Neural cell (in vitro differentiated cells): ENCODE data around the gene THRB. TPM values are rescaled to one million over a fixed set of nuclear protein-coding genes. Genes with fewer than 3 reads are reported as not detected.

Source experiments
- H2AFZ ChIP-seq: fragments of 200-600, 300-800 bp; sonication (generic), shearing (Covaris generic); 2 replicates; pipeline ENCODE4 v1.6.0; 2014; ENCODE audit warnings: low read depth, mild to moderate bottlenecking, antibody characterized with exemption, low read length, moderate library complexity
- H3F3A ChIP-seq: fragments of 200-600 bp; shearing (Covaris generic); 2 replicates; pipeline ENCODE4 v1.6.1; 2016; ENCODE audit warnings: mild to moderate bottlenecking, moderate library complexity, mixed read lengths, antibody characterized with exemption, low read length; ENCODE audit not compliant: insufficient read depth, poor library complexity, severe bottlenecking
- H3K27ac ChIP-seq: fragments of 200-600, 300-800 bp; sonication (generic), shearing (Covaris generic); 2 replicates; pipeline ENCODE4 v1.5.1; 2014; ENCODE audit warnings: mild to moderate bottlenecking, low read length, moderate library complexity
- H3K27me3 ChIP-seq: fragments of 300-800, 200-600 bp; sonication (generic), shearing (Covaris generic); 2 replicates; pipeline ENCODE4 v1.6.0; 2014; ENCODE audit warnings: mild to moderate bottlenecking, low read depth, low read length, moderate library complexity; ENCODE audit not compliant: insufficient read depth
- H3K36me3 ChIP-seq: fragments of 300-800, 200-600 bp; sonication (generic), shearing (Covaris generic); 2 replicates; pipeline ENCODE4 v1.5.1; 2014; ENCODE audit warnings: mild to moderate bottlenecking, antibody characterized with exemption, low read length, moderate library complexity; ENCODE audit not compliant: insufficient read depth
- H3K4me2 ChIP-seq: fragments of 300-800, 200-600 bp; sonication (generic), shearing (Covaris generic); 2 replicates; pipeline ENCODE4 v1.6.0; 2014; ENCODE audit warnings: mild to moderate bottlenecking, low read length
- H3K4me3 ChIP-seq: fragments of 300-800, 200-600 bp; sonication (generic), shearing (Covaris generic); 2 replicates; pipeline ENCODE4 v1.5.1; 2014; ENCODE audit warnings: mild to moderate bottlenecking, low read length, moderate library complexity
- H3K79me2 ChIP-seq: fragments of 200-600 bp; shearing (Covaris generic); replicated peaks from 2 replicates; pipeline ENCODE4 v1.6.0; 2014; ENCODE audit warnings: mild to moderate bottlenecking, low read length, moderate library complexity; ENCODE audit not compliant: insufficient read depth
- H3K9ac ChIP-seq: fragments of 300-800, 200-600 bp; sonication (generic), shearing (Covaris generic); 2 replicates; pipeline ENCODE4 v1.6.1; 2016; ENCODE audit warnings: mild to moderate bottlenecking, low read length, mixed read lengths
- H3K9me2 ChIP-seq: fragments of 200-600 bp; shearing (Covaris generic); 2 replicates; pipeline ENCODE4 v1.6.1; 2016; ENCODE audit warnings: mild to moderate bottlenecking, low read length, mixed read lengths; ENCODE audit not compliant: insufficient read depth
- H3K9me3 ChIP-seq: fragments of 200-600, 300-800 bp; sonication (generic), shearing (Covaris generic); 2 replicates; pipeline ENCODE4 v1.6.1; 2016; ENCODE audit warnings: mild to moderate bottlenecking, mixed run types, low read length, moderate library complexity, mixed read lengths
- H4K20me1 ChIP-seq: fragments of 200-600 bp; shearing (Covaris generic); 2 replicates; pipeline ENCODE4 v1.6.1; 2016; ENCODE audit warnings: mild to moderate bottlenecking, mixed run types; ENCODE audit not compliant: insufficient read depth
- EP300 ChIP-seq: fragments of 450-650 bp; conservative IDR thresholded peaks from 2 replicates; pipeline ENCODE4 v1.6.1; 2014; ENCODE audit warnings: antibody characterized with exemption, mild to moderate bottlenecking, moderate library complexity; ENCODE audit not compliant: poor library complexity, severe bottlenecking
- EZH2 ChIP-seq: fragments of 200-600, 300-800 bp; shearing (Covaris generic), sonication (generic); IDR thresholded peaks from 2 replicates; pipeline ENCODE4 v1.6.1; 2014; ENCODE audit warnings: antibody characterized with exemption, low read length, borderline replicate concordance, mild to moderate bottlenecking; ENCODE audit not compliant: insufficient read depth, poor library complexity, severe bottlenecking
- MXI1 ChIP-seq: fragments of 450-650 bp; conservative IDR thresholded peaks from 2 replicates; pipeline ENCODE4 v1.6.1; 2014; ENCODE audit warnings: antibody characterized with exemption, mild to moderate bottlenecking; ENCODE audit not compliant: poor library complexity, severe bottlenecking
- POLR2AphosphoS5 ChIP-seq: IDR thresholded peaks from 2 replicates; pipeline ENCODE4 v1.6.1; 2012
- RAD21 ChIP-seq: fragments of 450-650 bp; conservative IDR thresholded peaks from 2 replicates; pipeline ENCODE4 v1.6.1; 2014; ENCODE audit warnings: antibody characterized with exemption, mild to moderate bottlenecking, moderate library complexity
- SMC3 ChIP-seq: fragments of 450-650 bp; conservative IDR thresholded peaks from 2 replicates; pipeline ENCODE4 v1.6.1; 2014; ENCODE audit warnings: antibody characterized with exemption, mild to moderate bottlenecking, moderate library complexity; ENCODE audit not compliant: poor library complexity
- TAF1 ChIP-seq: IDR thresholded peaks from 2 replicates; pipeline ENCODE4 v1.6.1; 2012; ENCODE audit warnings: low read depth
- polyA plus RNA-seq: library from polyadenylated mRNA; depleted of rRNA; stranded (reverse); fragments of >200 nt; gene quantifications from 2 replicates; pipeline ENCODE4 v1.2.3, GENCODE V29; 2014
- TF ChIP-seq, protein P1 (sequence below): IDR thresholded peaks from 2 replicates; pipeline ENCODE4 v1.6.1; 2012; ENCODE audit warnings: borderline replicate concordance
- TF ChIP-seq, protein P2 (sequence below): fragments of 450-650 bp; IDR thresholded peaks from 2 replicates; pipeline ENCODE4 v1.5.1; 2014; ENCODE audit warnings: antibody characterized with exemption, mild to moderate bottlenecking, moderate library complexity; ENCODE audit not compliant: poor library complexity, severe bottlenecking

The THRB gene
- polyA plus RNA-seq, 1 donor from 2014 or later, result 1.7 TPM

DNA sequence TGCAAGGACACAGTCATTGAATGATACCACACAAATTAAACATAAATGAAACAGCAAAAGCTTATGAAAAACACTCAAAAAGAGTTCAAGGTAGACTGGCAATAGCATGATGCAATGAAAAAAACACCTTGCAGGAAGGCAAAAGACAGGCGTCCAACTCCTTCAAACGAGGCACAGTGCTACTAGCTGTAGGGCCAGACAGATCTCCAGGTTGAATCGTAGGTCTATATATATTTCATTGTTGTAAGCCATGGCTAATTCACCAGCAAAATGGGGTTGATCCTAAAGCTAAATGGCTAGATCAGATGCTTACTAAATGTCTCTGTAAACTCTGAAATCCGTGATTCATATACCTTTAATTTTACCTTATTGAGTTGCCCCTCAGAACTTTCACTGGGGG, 94.2 kb downstream of the THRB start:
- no peaks in the 10 kb centered on the region for H3K9me3 ChIP-seq
- H3K79me2 ChIP-seq, result no peaks in the 10 kb centered on the region
- no peak overlapping the region for H3K9ac ChIP-seq
- no peak overlapping the region for H3K4me3 ChIP-seq
- no peaks in the 10 kb centered on the region for H3K9me2 ChIP-seq
- TF ChIP-seq EZH2 (no peak), TAF1 (no peak), SMC3 (no peak)
- TF ChIP-seq, protein P1, sequence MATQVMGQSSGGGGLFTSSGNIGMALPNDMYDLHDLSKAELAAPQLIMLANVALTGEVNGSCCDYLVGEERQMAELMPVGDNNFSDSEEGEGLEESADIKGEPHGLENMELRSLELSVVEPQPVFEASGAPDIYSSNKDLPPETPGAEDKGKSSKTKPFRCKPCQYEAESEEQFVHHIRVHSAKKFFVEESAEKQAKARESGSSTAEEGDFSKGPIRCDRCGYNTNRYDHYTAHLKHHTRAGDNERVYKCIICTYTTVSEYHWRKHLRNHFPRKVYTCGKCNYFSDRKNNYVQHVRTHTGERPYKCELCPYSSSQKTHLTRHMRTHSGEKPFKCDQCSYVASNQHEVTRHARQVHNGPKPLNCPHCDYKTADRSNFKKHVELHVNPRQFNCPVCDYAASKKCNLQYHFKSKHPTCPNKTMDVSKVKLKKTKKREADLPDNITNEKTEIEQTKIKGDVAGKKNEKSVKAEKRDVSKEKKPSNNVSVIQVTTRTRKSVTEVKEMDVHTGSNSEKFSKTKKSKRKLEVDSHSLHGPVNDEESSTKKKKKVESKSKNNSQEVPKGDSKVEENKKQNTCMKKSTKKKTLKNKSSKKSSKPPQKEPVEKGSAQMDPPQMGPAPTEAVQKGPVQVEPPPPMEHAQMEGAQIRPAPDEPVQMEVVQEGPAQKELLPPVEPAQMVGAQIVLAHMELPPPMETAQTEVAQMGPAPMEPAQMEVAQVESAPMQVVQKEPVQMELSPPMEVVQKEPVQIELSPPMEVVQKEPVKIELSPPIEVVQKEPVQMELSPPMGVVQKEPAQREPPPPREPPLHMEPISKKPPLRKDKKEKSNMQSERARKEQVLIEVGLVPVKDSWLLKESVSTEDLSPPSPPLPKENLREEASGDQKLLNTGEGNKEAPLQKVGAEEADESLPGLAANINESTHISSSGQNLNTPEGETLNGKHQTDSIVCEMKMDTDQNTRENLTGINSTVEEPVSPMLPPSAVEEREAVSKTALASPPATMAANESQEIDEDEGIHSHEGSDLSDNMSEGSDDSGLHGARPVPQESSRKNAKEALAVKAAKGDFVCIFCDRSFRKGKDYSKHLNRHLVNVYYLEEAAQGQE, result no peak
- no peaks in the 10 kb centered on the region for H3F3A ChIP-seq
- H4K20me1 ChIP-seq, result no peaks in the 10 kb centered on the region
- no peak overlapping the region for H3K27ac ChIP-seq
- H3K36me3 ChIP-seq, result no peaks in the 10 kb centered on the region
- H3K4me2 ChIP-seq, result no peak overlapping the region
- no peak overlapping the region for H2AFZ ChIP-seq
- no peaks in the 10 kb centered on the region for H3K27me3 ChIP-seq

DNA sequence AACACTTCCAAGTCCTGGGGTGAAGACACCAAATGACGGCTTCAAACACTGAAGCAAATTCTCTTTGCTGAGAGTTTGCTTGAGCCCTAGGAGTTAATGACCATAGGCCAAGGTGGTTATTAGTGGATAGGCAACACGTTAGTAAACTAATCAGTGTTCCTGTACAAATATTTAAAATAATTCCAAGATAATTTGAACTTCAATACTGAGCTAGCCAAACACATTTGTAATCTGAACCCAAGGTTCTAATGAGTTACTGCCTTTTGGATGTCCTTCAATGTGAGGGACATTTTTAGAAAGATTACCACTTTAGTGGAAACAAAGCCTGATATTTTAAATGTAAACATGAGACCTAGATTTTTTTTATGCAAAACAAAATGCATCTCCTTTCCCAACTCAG, 94.6 kb downstream of the THRB start:
- Histone ChIP-seq H4K20me1 (no peaks in the 10 kb centered on the region), H3F3A (no peaks in the 10 kb centered on the region), H3K4me3 (no peak overlapping the region), H3K9me2 (no peaks in the 10 kb centered on the region), H2AFZ (no peak overlapping the region), H3K27me3 (no peaks in the 10 kb centered on the region), H3K4me2 (no peak overlapping the region), H3K9me3 (no peaks in the 10 kb centered on the region), H3K79me2 (no peaks in the 10 kb centered on the region), H3K36me3 (no peaks in the 10 kb centered on the region), H3K9ac (no peak overlapping the region), H3K27ac (no peak overlapping the region)
- TF ChIP-seq EP300 (no peak), EZH2 (no peak), RAD21 (no peak), SMC3 (no peak), POLR2AphosphoS5 (no peak), TAF1 (no peak), MXI1 (no peak)
- TF ChIP-seq, protein P2, sequence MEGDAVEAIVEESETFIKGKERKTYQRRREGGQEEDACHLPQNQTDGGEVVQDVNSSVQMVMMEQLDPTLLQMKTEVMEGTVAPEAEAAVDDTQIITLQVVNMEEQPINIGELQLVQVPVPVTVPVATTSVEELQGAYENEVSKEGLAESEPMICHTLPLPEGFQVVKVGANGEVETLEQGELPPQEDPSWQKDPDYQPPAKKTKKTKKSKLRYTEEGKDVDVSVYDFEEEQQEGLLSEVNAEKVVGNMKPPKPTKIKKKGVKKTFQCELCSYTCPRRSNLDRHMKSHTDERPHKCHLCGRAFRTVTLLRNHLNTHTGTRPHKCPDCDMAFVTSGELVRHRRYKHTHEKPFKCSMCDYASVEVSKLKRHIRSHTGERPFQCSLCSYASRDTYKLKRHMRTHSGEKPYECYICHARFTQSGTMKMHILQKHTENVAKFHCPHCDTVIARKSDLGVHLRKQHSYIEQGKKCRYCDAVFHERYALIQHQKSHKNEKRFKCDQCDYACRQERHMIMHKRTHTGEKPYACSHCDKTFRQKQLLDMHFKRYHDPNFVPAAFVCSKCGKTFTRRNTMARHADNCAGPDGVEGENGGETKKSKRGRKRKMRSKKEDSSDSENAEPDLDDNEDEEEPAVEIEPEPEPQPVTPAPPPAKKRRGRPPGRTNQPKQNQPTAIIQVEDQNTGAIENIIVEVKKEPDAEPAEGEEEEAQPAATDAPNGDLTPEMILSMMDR, result no peak
- TF ChIP-seq, protein P1, result no peak
